GM23248 (cell line): ENCODE results near the gene FSIP2.

Experiments used
- EZH2 ChIP-seq: fragments of 200-600 bp; sonication (generic); IDR thresholded peaks from 2 replicates; pipeline ENCODE4 v1.6.1; 2018; ENCODE audit warnings: antibody characterized with exemption, mild to moderate bottlenecking; ENCODE audit not compliant: insufficient read depth, poor library complexity, severe bottlenecking
- EZH2phosphoT487 ChIP-seq: fragments of 200-600 bp; sonication (generic); IDR thresholded peaks from 2 replicates; pipeline ENCODE4 v1.6.1; 2018; ENCODE audit warnings: antibody characterized with exemption, moderate library complexity, mild to moderate bottlenecking, low read depth; ENCODE audit not compliant: insufficient read depth

DNA sequence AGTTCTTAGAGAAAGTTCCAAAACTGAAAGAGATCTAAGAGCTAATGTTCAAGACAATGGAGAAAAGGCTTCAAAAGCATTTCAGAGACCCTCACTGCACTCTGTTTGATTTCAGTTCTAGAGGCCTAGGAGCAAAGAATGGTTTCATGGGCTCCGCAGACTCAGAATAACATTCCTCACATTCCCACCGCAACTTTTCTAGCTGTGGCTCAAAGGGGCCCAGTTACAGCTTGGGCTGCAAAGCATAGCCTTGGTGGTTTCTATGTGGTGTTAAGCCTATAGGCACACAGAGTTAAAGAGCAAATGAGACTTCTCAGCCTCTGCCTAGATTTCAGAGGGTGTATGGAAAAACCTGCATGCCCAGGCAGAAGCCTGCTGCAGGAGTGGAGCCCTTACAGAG lies 73.0 kb downstream of the FSIP2 start:
- TF ChIP-seq EZH2phosphoT487 (no peak), EZH2 (no peak)
